AG09309 (cell line): ENCODE data around the gene PIGU.

Source experiments
- DNase-seq: peaks from one replicate; pipeline ENCODE4 v3.0.0-alpha.2; 2010; ENCODE audit warnings: low read depth
- H3K4me3 ChIP-seq: 2 replicates; pipeline ENCODE4 v1.5.1; 2011; ENCODE audit warnings: mild to moderate bottlenecking, low read depth, low read length, moderate library complexity; ENCODE audit not compliant: control insufficient read depth
- TF ChIP-seq, protein P1 (sequence below): IDR thresholded peaks from 2 replicates; pipeline ENCODE4 v1.5.1; 2011; ENCODE audit warnings: mild to moderate bottlenecking, low read depth, low read length, inconsistent platforms; ENCODE audit not compliant: insufficient read depth, control insufficient read depth; ENCODE audit errors: missing control alignments

PIGU gene

GRCh38 chr20:34541264-34541901 is 135.5 kb downstream of the PIGU start:
- DNase-seq = no peak
- TF ChIP-seq, protein P1, sequence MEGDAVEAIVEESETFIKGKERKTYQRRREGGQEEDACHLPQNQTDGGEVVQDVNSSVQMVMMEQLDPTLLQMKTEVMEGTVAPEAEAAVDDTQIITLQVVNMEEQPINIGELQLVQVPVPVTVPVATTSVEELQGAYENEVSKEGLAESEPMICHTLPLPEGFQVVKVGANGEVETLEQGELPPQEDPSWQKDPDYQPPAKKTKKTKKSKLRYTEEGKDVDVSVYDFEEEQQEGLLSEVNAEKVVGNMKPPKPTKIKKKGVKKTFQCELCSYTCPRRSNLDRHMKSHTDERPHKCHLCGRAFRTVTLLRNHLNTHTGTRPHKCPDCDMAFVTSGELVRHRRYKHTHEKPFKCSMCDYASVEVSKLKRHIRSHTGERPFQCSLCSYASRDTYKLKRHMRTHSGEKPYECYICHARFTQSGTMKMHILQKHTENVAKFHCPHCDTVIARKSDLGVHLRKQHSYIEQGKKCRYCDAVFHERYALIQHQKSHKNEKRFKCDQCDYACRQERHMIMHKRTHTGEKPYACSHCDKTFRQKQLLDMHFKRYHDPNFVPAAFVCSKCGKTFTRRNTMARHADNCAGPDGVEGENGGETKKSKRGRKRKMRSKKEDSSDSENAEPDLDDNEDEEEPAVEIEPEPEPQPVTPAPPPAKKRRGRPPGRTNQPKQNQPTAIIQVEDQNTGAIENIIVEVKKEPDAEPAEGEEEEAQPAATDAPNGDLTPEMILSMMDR = no peak
- no peak overlapping the region for H3K4me3 ChIP-seq

DNA sequence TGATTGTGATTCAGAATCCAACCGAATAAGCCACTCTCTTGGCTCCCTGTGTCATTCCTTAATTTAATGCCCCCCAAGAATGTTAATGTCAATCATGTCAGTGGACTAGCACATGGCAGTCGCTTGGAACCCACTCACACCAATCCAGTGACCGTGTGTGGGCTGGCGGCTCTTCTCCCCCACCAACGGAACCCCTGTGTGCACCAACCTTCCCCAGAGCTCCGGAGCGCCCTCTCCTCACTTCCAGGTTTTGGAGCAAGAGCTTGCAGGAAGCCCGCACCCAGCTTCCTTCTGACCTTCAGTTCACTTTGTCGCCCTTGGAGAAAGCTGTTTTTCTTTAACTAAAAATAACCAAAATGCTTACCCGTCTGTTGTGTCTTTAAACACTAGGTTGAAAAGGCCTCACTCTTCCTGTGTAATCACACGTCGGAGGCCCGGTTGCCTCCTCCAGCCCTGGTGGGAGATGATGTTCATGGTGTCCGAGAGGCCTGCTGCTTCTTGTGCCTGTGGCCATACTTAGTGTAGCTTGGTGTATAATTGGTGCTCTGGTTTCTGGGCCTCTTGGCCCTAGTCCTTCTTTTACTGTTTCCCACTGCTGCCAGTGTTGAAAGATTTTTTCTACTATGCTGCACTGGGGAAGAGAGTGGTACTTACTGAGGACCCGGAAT is 136.2 kb downstream of the PIGU start:
- no peak overlapping the region for H3K4me3 ChIP-seq
- no peak for DNase-seq
- TF ChIP-seq, protein P1 = no peak

- no peak overlapping the region for H3K4me3 ChIP-seq
- no peak for DNase-seq
- TF ChIP-seq, protein P1 = no peak
Observed at GRCh38 chr20:34539756-34540155, 137.1 kb downstream of the PIGU start.

GRCh38 chr20:34538671-34539123 is 138.2 kb downstream of the PIGU start:
- no peak overlapping the region for H3K4me3 ChIP-seq
- DNase-seq = peak; percentile 40
- TF ChIP-seq, protein P1 = peak; percentile 90

GRCh38 chr20:34537651-34538050 is 139.2 kb downstream of the PIGU start:
- DNase-seq = no peak
- TF ChIP-seq, protein P1 = no peak
- H3K4me3 ChIP-seq = no peak overlapping the region

GRCh38 chr20:34536798-34537394 is 140.0 kb downstream of the PIGU start:
- TF ChIP-seq, protein P1 = peak; percentile 43
- no peak overlapping the region for H3K4me3 ChIP-seq
- DNase-seq = no peak
